CD14-positive monocyte (primary cell): ENCODE measurements around the gene SLC6A12. TPM values are rescaled to one million over a fixed set of nuclear protein-coding genes. Genes with fewer than 3 reads are reported as not detected.

ENCODE experiments used
- DNase-seq, 3 donors: peaks; one replicate each; pipeline ENCODE4 v3.0.0-alpha.2; 2011 to 2022
- H2AFZ ChIP-seq: 2 replicates; pipeline ENCODE4 v1.6.0; 2012; ENCODE audit warnings: mild to moderate bottlenecking, low read depth, low read length, inconsistent platforms; ENCODE audit not compliant: insufficient read depth, poor library complexity, severe bottlenecking
- H3K27ac ChIP-seq, 2 donors: 1 replicate in 1 of 2; 2 replicates in 1 of 2; pipeline ENCODE4 v1.5.1; 2012 to 2013; ENCODE audit warnings: low read length in 2 of 2, control low read depth in 1 of 2, inconsistent platforms in 1 of 2, low read depth in 1 of 2, mild to moderate bottlenecking in 1 of 2
- H3K27me3 ChIP-seq, 2 donors: one replicate each; pipeline versions ENCODE4 v1.6.0 to v1.6.1; 2011 to 2013; ENCODE audit warnings: low read length in 2 of 2; ENCODE audit not compliant: control insufficient read depth in 2 of 2, insufficient read depth in 2 of 2
- H3K36me3 ChIP-seq, 2 donors: replicated peaks in 1 of 2; 1 replicate in 1 of 2; 2 replicates in 1 of 2; pipeline versions ENCODE4 v1.5.1 to v1.6.1; 2012 to 2013; ENCODE audit warnings: low read length in 2 of 2, control low read depth in 1 of 2, inconsistent platforms in 1 of 2, mild to moderate bottlenecking in 1 of 2; ENCODE audit not compliant: insufficient read depth in 2 of 2, control insufficient read depth in 1 of 2
- H3K4me1 ChIP-seq, 2 donors: 1 replicate in 1 of 2; 2 replicates in 1 of 2; pipeline versions ENCODE4 v1.5.1 to v1.6.1; 2012 to 2013; ENCODE audit warnings: low read length in 2 of 2, control low read depth in 1 of 2, inconsistent platforms in 1 of 2, mild to moderate bottlenecking in 1 of 2, moderate library complexity in 1 of 2; ENCODE audit not compliant: insufficient read depth in 2 of 2, control insufficient read depth in 1 of 2
- H3K4me2 ChIP-seq: replicated peaks from 2 replicates; pipeline ENCODE3; 2012; ENCODE audit warnings: low read length, moderate library complexity, mild to moderate bottlenecking; ENCODE audit not compliant: poor library complexity, severe bottlenecking; ENCODE audit errors: extremely low read depth
- H3K4me3 ChIP-seq, 3 experiments: fragments of 200-600 bp in 1 of 3; sonication (generic) in 1 of 3; replicated peaks in 1 of 3; 1 replicate in 2 of 3; 2 replicates in 1 of 3; pipeline ENCODE4 v1.5.1; 2011 to 2013; ENCODE audit warnings: low read length in 3 of 3, mild to moderate bottlenecking in 3 of 3, control low read depth in 2 of 3, low read depth in 2 of 3, inconsistent platforms in 1 of 3, moderate library complexity in 1 of 3
- H3K79me2 ChIP-seq: 2 replicates; pipeline ENCODE4 v1.6.0; 2012; ENCODE audit warnings: mild to moderate bottlenecking, control low read depth, inconsistent platforms, low read length, moderate library complexity; ENCODE audit not compliant: insufficient read depth
- H3K9ac ChIP-seq: 2 replicates; pipeline ENCODE4 v1.6.0; 2017; ENCODE audit warnings: low read length, mild to moderate bottlenecking; ENCODE audit not compliant: insufficient read depth, poor library complexity, severe bottlenecking
- H3K9me3 ChIP-seq, 2 donors: replicated peaks in 1 of 2; 1 replicate in 1 of 2; 2 replicates in 1 of 2; pipeline versions ENCODE4 v1.5.1 to v1.6.1; 2012 to 2013; ENCODE audit warnings: low read length in 2 of 2, control low read depth in 1 of 2; ENCODE audit not compliant: control insufficient read depth in 1 of 2, insufficient read depth in 1 of 2
- H4K20me1 ChIP-seq: 2 replicates; pipeline ENCODE4 v1.6.0; 2012; ENCODE audit warnings: mild to moderate bottlenecking, low read length, control low read depth, moderate library complexity; ENCODE audit not compliant: insufficient read depth
- H3K27ac Mint-ChIP-seq, 7 donors: one replicate each; pipeline ENCODE4 v1.8.0; 2020; ENCODE audit warnings: mild to moderate bottlenecking in 7 of 7, mixed read lengths in 7 of 7, moderate library complexity in 6 of 7, inconsistent platforms in 2 of 7
- H3K27me3 Mint-ChIP-seq, 3 donors: one replicate each; pipeline ENCODE4 v1.8.0; 2021 to 2022; ENCODE audit warnings: low read depth in 3 of 3, mild to moderate bottlenecking in 3 of 3, mixed read lengths in 3 of 3, moderate library complexity in 3 of 3, inconsistent platforms in 1 of 3
- H3K36me3 Mint-ChIP-seq, 2 donors: one replicate each; pipeline ENCODE4 v1.8.0; 2020; ENCODE audit warnings: mixed read lengths in 2 of 2, inconsistent platforms in 1 of 2, mild to moderate bottlenecking in 1 of 2
- H3K4me1 Mint-ChIP-seq: one replicate; pipeline ENCODE4 v1.8.0; 2020; ENCODE audit warnings: mild to moderate bottlenecking, mixed read lengths
- H3K4me3 Mint-ChIP-seq, 2 donors: one replicate each; pipeline ENCODE4 v1.8.0; 2020; ENCODE audit warnings: mild to moderate bottlenecking in 2 of 2, mixed read lengths in 2 of 2, moderate library complexity in 1 of 2
- H3K9me3 Mint-ChIP-seq, 7 donors: one replicate each; pipeline ENCODE4 v1.8.0; 2020 to 2022; ENCODE audit warnings: mixed read lengths in 7 of 7, mild to moderate bottlenecking in 6 of 7, moderate library complexity in 6 of 7, inconsistent platforms in 2 of 7
- WGBS: methylation state at CpG from one replicate; pipeline ENCODE4 v1.1.5; 2013; ENCODE audit warnings: missing lambda C conversion rate; ENCODE audit not compliant: insufficient coverage; 5-methylcytosine and 5-hydroxymethylcytosine counted together
- intact Hi-C, 2 donors: fragments of 100-400 bp; cut with micrococcal nuclease; formaldehyde crosslinking; loops; one replicate each; pipeline versions ENCODE4 v1.15.0 to v1.15.1; 2023
- polyA plus RNA-seq, 3 donors: library from polyadenylated mRNA; depleted of rRNA in 1 of 3; unstranded in 2 of 3; stranded (reverse) in 1 of 3; fragments of 300-500 nt in 2 of 3; fragments of >200 nt in 1 of 3; fragmentation: Illumina TruSeq in 2 of 3; gene quantifications; 1 replicate in 2 of 3; 2 replicates in 1 of 3; pipeline ENCODE4 v1.2.3, GENCODE V29; 2012 to 2021
- TF ChIP-seq, protein P1 (sequence below): fragments of 200-600 bp; IDR thresholded peaks from one replicate; pipeline ENCODE4 v1.8.0; 2022; ENCODE audit warnings: antibody characterized with exemption, mild to moderate bottlenecking

SLC6A12 gene
- polyA plus RNA-seq, 3 donors, result 5.7 to 8.3 (median 8.0) TPM

GRCh38 chr12:241266-241665 lies 27.3 kb upstream of the SLC6A12 start:
- H3K4me1 Mint-ChIP-seq, result no peaks in the 10 kb centered on the region
- no peaks in the 10 kb centered on the region for H3K27me3 ChIP-seq
- no peak overlapping the region for H3K4me3 Mint-ChIP-seq
- no peaks in the 10 kb centered on the region for H3K4me1 ChIP-seq
- no peaks in the 10 kb centered on the region for H4K20me1 ChIP-seq
- TF ChIP-seq, protein P1, sequence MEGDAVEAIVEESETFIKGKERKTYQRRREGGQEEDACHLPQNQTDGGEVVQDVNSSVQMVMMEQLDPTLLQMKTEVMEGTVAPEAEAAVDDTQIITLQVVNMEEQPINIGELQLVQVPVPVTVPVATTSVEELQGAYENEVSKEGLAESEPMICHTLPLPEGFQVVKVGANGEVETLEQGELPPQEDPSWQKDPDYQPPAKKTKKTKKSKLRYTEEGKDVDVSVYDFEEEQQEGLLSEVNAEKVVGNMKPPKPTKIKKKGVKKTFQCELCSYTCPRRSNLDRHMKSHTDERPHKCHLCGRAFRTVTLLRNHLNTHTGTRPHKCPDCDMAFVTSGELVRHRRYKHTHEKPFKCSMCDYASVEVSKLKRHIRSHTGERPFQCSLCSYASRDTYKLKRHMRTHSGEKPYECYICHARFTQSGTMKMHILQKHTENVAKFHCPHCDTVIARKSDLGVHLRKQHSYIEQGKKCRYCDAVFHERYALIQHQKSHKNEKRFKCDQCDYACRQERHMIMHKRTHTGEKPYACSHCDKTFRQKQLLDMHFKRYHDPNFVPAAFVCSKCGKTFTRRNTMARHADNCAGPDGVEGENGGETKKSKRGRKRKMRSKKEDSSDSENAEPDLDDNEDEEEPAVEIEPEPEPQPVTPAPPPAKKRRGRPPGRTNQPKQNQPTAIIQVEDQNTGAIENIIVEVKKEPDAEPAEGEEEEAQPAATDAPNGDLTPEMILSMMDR, result no peak
- H3K79me2 ChIP-seq, result no peaks in the 10 kb centered on the region
- H3K9me3 ChIP-seq, result peaks cover 17 to 20% of the 10 kb centered on the region in 2 donors
- intact Hi-C loops, result no loop called here
- DNase-seq, result no peak
- no peak overlapping the region for H3K4me3 ChIP-seq
- H3K27me3 Mint-ChIP-seq, result peaks cover 6 to 18% (median 14%) of the 10 kb centered on the region in 3 donors
- no peaks in the 10 kb centered on the region for H3K36me3 ChIP-seq
- no peak overlapping the region for H3K9ac ChIP-seq
- no peak overlapping the region for H3K27ac ChIP-seq
- WGBS, result 100% methylated on average over 5 of the region's 9 CpGs
- no peak overlapping the region for H3K4me2 ChIP-seq
- no peaks in the 10 kb centered on the region for H3K36me3 Mint-ChIP-seq
- H2AFZ ChIP-seq, result no peak overlapping the region
- H3K9me3 Mint-ChIP-seq, result peaks cover 7 to 27% (median 21%) of the 10 kb centered on the region in 7 donors
- no peak overlapping the region for H3K27ac Mint-ChIP-seq

DNA sequence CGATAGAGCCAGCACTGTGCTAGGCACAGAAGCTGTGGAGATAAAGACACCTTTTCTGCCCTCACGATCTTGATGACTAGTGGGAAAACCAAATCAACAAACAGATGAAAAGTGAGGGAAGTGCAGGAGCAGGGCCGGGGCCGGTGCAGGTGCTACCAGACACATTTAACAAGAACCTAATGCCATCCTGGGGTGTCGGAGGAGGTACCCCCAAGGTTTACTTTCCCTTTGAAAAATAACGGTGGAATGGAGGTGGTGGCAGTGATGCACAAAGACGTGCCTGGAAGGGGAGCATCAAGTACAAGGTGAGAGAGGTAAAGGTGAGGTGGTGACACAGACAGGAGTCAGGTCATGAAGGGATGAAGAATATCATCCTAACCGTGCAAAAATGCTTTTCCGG lies 26.6 kb upstream of the SLC6A12 start:
- Histone ChIP-seq H3K27me3 (no peaks in the 10 kb centered on the region), H3K27ac (no peak overlapping the region), H3K9ac (no peak overlapping the region), H3K79me2 (no peaks in the 10 kb centered on the region), H3K4me3 (no peak overlapping the region), H3K36me3 (no peaks in the 10 kb centered on the region), H2AFZ (no peak overlapping the region), H4K20me1 (no peaks in the 10 kb centered on the region), H3K9me3 (peaks cover 21 to 23% of the 10 kb centered on the region in 2 donors), H3K4me1 (no peaks in the 10 kb centered on the region), H3K4me2 (no peak overlapping the region)
- Mint-ChIP-seq H3K27ac (no peak overlapping the region), H3K4me3 (no peak overlapping the region), H3K9me3 (peaks cover 11 to 32% (median 27%) of the 10 kb centered on the region in 7 donors), H3K4me1 (no peaks in the 10 kb centered on the region), H3K27me3 (peaks cover 6 to 17% (median 14%) of the 10 kb centered on the region in 3 donors), H3K36me3 (no peaks in the 10 kb centered on the region)
- no peak for DNase-seq
- WGBS, result 84% methylated on average over 6 of the region's 9 CpGs
- TF ChIP-seq, protein P1, result no peak
- intact Hi-C loops, result no loop called here
